ENCODE data around the gene BICRAL.

The BICRAL gene

GRCh38 chr6:42915732-42916131, 133.9 kb downstream of the BICRAL start, which contains the start of gene PTCRA:
Gene PTCRA, plus strand, starts transcription at chr6:42916053. Its CDS starts 17 bp downstream, at chr6:42916070.
- TF ChIP-seq FOXP2 (optimal IDR thresholded peaks at IDR 0.05; ENCODE audit: borderline replicate concordance, extremely low read depth, extremely low read length, insufficient read depth) (no peak), POLR2AphosphoS5 (IDR thresholded peaks at IDR 0.05; ENCODE audit: low read depth, low read length) (no peak), REST (IDR thresholded peaks at IDR 0.05; ENCODE audit: insufficient read depth in 1 of 2, low read depth in 2 of 2, low read length in 2 of 2) (no peak), TAF1 (IDR thresholded peaks at IDR 0.05; ENCODE audit: borderline replicate concordance, insufficient read depth, low read length) (no peak), SIN3A (IDR thresholded peaks at IDR 0.05; ENCODE audit: borderline replicate concordance, insufficient read depth, low read length) (no peak)

GRCh38 chr6:42916288-42916687, 134.4 kb downstream of the BICRAL start:
- TF ChIP-seq TAF1 (IDR thresholded peaks at IDR 0.05; ENCODE audit: borderline replicate concordance, insufficient read depth, low read length) = no peak
- no peak for TF ChIP-seq REST (IDR thresholded peaks at IDR 0.05; ENCODE audit: insufficient read depth in 1 of 2, low read depth in 2 of 2, low read length in 2 of 2)
- TF ChIP-seq SIN3A (IDR thresholded peaks at IDR 0.05; ENCODE audit: borderline replicate concordance, insufficient read depth, low read length) = no peak
- no peak for TF ChIP-seq POLR2AphosphoS5 (IDR thresholded peaks at IDR 0.05; ENCODE audit: low read depth, low read length)
- no peak for TF ChIP-seq FOXP2 (optimal IDR thresholded peaks at IDR 0.05; ENCODE audit: borderline replicate concordance, extremely low read depth, extremely low read length, insufficient read depth)

All from PFSK-1 (cell line).